ENCODE results near the gene IL17RD. TPM values are rescaled to one million over a fixed set of nuclear protein-coding genes. Genes with fewer than 3 reads are reported as not detected.

The IL17RD gene
- total and polyA plus RNA-seq, 2 of the 4 experiments (the other 2 are of a cell fraction), result 0.72 to 0.92 TPM

- no peak overlapping the region for H4K91ac ChIP-seq (ENCODE audit: insufficient read depth, low read depth, low read length)
- no peak overlapping the region for H2BK5ac ChIP-seq (ENCODE audit: low read depth, low read length, poor library complexity, severe bottlenecking)
- H2BK15ac ChIP-seq (ENCODE audit: low read depth, low read length), result no peak overlapping the region
- ChIA-PET POLR2A (ENCODE audit: unreplicated experiment) (no interaction called here), CTCF (no interaction called here)
- no peak overlapping the region for H3K56ac ChIP-seq (ENCODE audit: extremely low read depth, insufficient read depth, low read length)
- TF ChIP-seq CHD1 (IDR thresholded peaks at IDR 0.05; ENCODE audit: low read depth, low read length) (no peak), MAFK (IDR thresholded peaks at IDR 0.05; ENCODE audit: low read depth, low read length) (no peak), USF2 (IDR thresholded peaks at IDR 0.05; ENCODE audit: low read depth, low read length) (no peak), POLR2A (IDR thresholded peaks at IDR 0.05; ENCODE audit: low read depth, low read length) (no peak), RAD21 (IDR thresholded peaks at IDR 0.05; ENCODE audit: low read length) (no peak)
- no peak overlapping the region; the same call in 1 of the 2 replicates for H3K14ac ChIP-seq (replicated peaks; ENCODE audit: low read depth, low read length)
- no peak overlapping the region for H2BK120ac ChIP-seq (ENCODE audit: low read depth, low read length)
- no peak overlapping the region for H4K5ac ChIP-seq (ENCODE audit: low read depth, low read length)
- 83% methylated on average over 2 of the region's 5 CpGs; no CpG with 5 or more reads in 1 of the 2 experiments for WGBS, 2 experiments (ENCODE audit: extremely low coverage in 2 of 2, insufficient read length in 1 of 2)
- H3K79me1 ChIP-seq (ENCODE audit: low read depth in 1 of 2, low read length in 2 of 2), result no peaks in the 10 kb centered on the region
- no peak overlapping the region for H2BK20ac ChIP-seq (ENCODE audit: low read depth, low read length)
- dilution Hi-C loops (cut with HindIII; ENCODE audit: low sequenced_read_pairs, unreplicated experiment) (no loop called here), in situ Hi-C loops (cut with MboI; ENCODE audit: low sequenced_read_pairs) (no loop called here), intact Hi-C loops (cut with micrococcal nuclease) (no loop called here)
- no TSS peak for BruUV-seq (replicated peaks)
- no peaks in the 10 kb centered on the region for H4K20me1 ChIP-seq (ENCODE audit: insufficient read depth, low read length)
- no peak overlapping the region for H3K4me2 ChIP-seq (ENCODE audit: low read depth, low read length)
- H3K9me1 ChIP-seq (ENCODE audit: insufficient read depth, low read length), result no peaks in the 10 kb centered on the region
- H3K36me3 ChIP-seq (ENCODE audit: control insufficient read depth, insufficient read depth, low read length), result no peaks in the 10 kb centered on the region
- H3K9me3 ChIP-seq (ENCODE audit: control insufficient read depth, insufficient read depth, low read length), result no peaks in the 10 kb centered on the region
- H3K18ac ChIP-seq (ENCODE audit: low read depth, low read length), result no peak overlapping the region
- no peak overlapping the region for H3K27ac ChIP-seq (ENCODE audit: insufficient read depth, low read length)
- peak overlapping the region; percentile 51 for H2AFZ ChIP-seq (replicated peaks; ENCODE audit: low read length, poor library complexity)
- H3K27me3 ChIP-seq (ENCODE audit: control insufficient read depth, insufficient read depth, low read length), result no peaks in the 10 kb centered on the region
- ATAC-seq (ENCODE audit: low read depth), result no peak
- no peak overlapping the region for H3K4ac ChIP-seq (ENCODE audit: low read depth, low read length)
- no peak overlapping the region for H2AK9ac ChIP-seq (replicated peaks; ENCODE audit: low read depth, low read length, poor library complexity)
- no peak for DNase-seq
- no peak overlapping the region for H3K9ac ChIP-seq (ENCODE audit: low read depth, low read length)
- H3K4me3 ChIP-seq (ENCODE audit: insufficient read depth, low read depth, low read length), result no peak overlapping the region
- H3K4me1 ChIP-seq (ENCODE audit: control insufficient read depth, insufficient read depth, low read length), result peaks cover 2% of the 10 kb centered on the region; the same call in 1 of the 2 replicates
- H3K23ac ChIP-seq (ENCODE audit: low read depth, low read length), result no peak overlapping the region
- H4K8ac ChIP-seq (ENCODE audit: low read depth in 2 of 2, low read length in 2 of 2), result no peak overlapping the region
- H2AK5ac ChIP-seq (ENCODE audit: low read depth, low read length), result no peak overlapping the region
Measured at GRCh38 chr3:57063032-57063431, 102.1 kb downstream of the IL17RD start.
